GM19455 (cell line): Measurements from ENCODE around the gene C12orf42.

Experiments used
- ATAC-seq: cut with Tn5 transposase; IDR thresholded peaks from one replicate; pipeline ENCODE4 v1.9.1; 2021; ENCODE audit not compliant: unreplicated experiment

C12orf42 gene

GRCh38 chr12:103495469-103496456 is at the start of gene C12orf42:
C12orf42 (minus strand) TSS chr12:103495968; CDS start chr12:103478426, 17,542 bp downstream.
- peak; percentile 62 for ATAC-seq

GRCh38 chr12:103542078-103542477 is 46.3 kb upstream of the C12orf42 start:
- ATAC-seq: no peak

- no peak for ATAC-seq
These were observed 44.6 kb upstream of the C12orf42 start for GRCh38 chr12:103540319-103540718.

GRCh38 chr12:103538397-103538796 is 42.6 kb upstream of the C12orf42 start:
- ATAC-seq: no peak

GRCh38 chr12:103530307-103531066 is 34.7 kb upstream of the C12orf42 start:
- no peak for ATAC-seq

GRCh38 chr12:103529306-103529705 is 33.5 kb upstream of the C12orf42 start:
- no peak for ATAC-seq

- no peak for ATAC-seq
These were observed 28.6 kb upstream of the C12orf42 start for GRCh38 chr12:103524238-103524875.

GRCh38 chr12:103523771-103524170 is 28.0 kb upstream of the C12orf42 start:
- ATAC-seq: no peak

- no peak for ATAC-seq
These were observed 25.0 kb upstream of the C12orf42 start for GRCh38 chr12:103520686-103521215.

- no peak for ATAC-seq
These were observed 23.9 kb upstream of the C12orf42 start for GRCh38 chr12:103519632-103520031.

GRCh38 chr12:103518899-103519298 is 23.1 kb upstream of the C12orf42 start:
- ATAC-seq: no peak

GRCh38 chr12:103517161-103517560 is 21.4 kb upstream of the C12orf42 start:
- ATAC-seq: no peak

- no peak for ATAC-seq
These were observed 19.6 kb upstream of the C12orf42 start for GRCh38 chr12:103515341-103515740.

GRCh38 chr12:103513875-103514274 is 18.1 kb upstream of the C12orf42 start:
- ATAC-seq: no peak

GRCh38 chr12:103505371-103506236 is 9.8 kb upstream of the C12orf42 start:
- peak; percentile 97 for ATAC-seq

- no peak for ATAC-seq
These were observed 8.8 kb upstream of the C12orf42 start for GRCh38 chr12:103504606-103505005.

- no peak for ATAC-seq
These were observed 8.0 kb upstream of the C12orf42 start for GRCh38 chr12:103503546-103504480.

- ATAC-seq: no peak
These were observed 5.7 kb upstream of the C12orf42 start for GRCh38 chr12:103501447-103501846.

- no peak for ATAC-seq
These were observed 3.8 kb upstream of the C12orf42 start for GRCh38 chr12:103499571-103499970.
